Activated CD8-positive, alpha-beta memory T cell treated with anti-CD3 and anti-CD28 coated beads, Interleukin-2, amount 10 ng/mL, durations not matched to agents 7 days and 5 days (primary cell): ENCODE data around the gene PAF1. TPM values are rescaled to one million over a fixed set of nuclear protein-coding genes. Genes with fewer than 3 reads are reported as not detected.

Experiments
- ATAC-seq: fragments of 150-1000 bp; cut with Tn5 transposase; one replicate; pipeline ENCODE4 v1.10.0; 2021; ENCODE audit warnings: moderate library complexity
- CTCF ChIA-PET: fragments of 350-600 bp; sonication (Branson Sonifier 250); formaldehyde crosslinking; loops from one replicate; lab custom pipeline; 2021; ENCODE audit warnings: antibody characterized with exemption; lab: Charles Lee
- DNase-seq: peaks from one replicate; pipeline ENCODE4 v3.0.0-alpha.2; 2020
- H3K27ac Mint-ChIP-seq: one replicate; pipeline ENCODE4 v1.8.0; 2021; ENCODE audit warnings: mild to moderate bottlenecking, mixed read lengths
- H3K27me3 Mint-ChIP-seq: one replicate; pipeline ENCODE4 v1.8.0; 2021; ENCODE audit warnings: mixed read lengths
- H3K36me3 Mint-ChIP-seq: one replicate; pipeline ENCODE4 v1.8.0; 2021; ENCODE audit warnings: mild to moderate bottlenecking, mixed read lengths
- H3K4me1 Mint-ChIP-seq: one replicate; pipeline ENCODE4 v1.8.0; 2021; ENCODE audit warnings: mixed read lengths
- H3K4me3 Mint-ChIP-seq: one replicate; pipeline ENCODE4 v1.8.0; 2021; ENCODE audit warnings: mild to moderate bottlenecking, moderate library complexity, mixed read lengths
- H3K9me3 Mint-ChIP-seq: one replicate; pipeline ENCODE4 v1.8.0; 2022; ENCODE audit warnings: low read depth, mixed read lengths
- total RNA-seq, 2 experiments: library from RNA; stranded (reverse); gene quantifications; one replicate each; pipeline ENCODE4 v1.2.3, GENCODE V29; 2021

PAF1 gene
- total RNA-seq, 2 experiments from 2014 or later: 48.9 to 53.8 TPM

- ATAC-seq (no peak), DNase-seq (no peak)
- peaks cover 27% of the 10 kb centered on the region for H3K36me3 Mint-ChIP-seq
- no peaks in the 10 kb centered on the region for H3K9me3 Mint-ChIP-seq
- H3K4me3 Mint-ChIP-seq: peak overlapping the region; percentile 84
- CTCF ChIA-PET: interaction anchor here (1.3 to 4.5 kb wide), 3 partner anchors 9 to 68 kb away, joined by 3 to 76 read pairs (median 13); partner anchors contain the start of genes MED29 and PAF1
- H3K4me1 Mint-ChIP-seq: peaks cover 54% of the 10 kb centered on the region
- peak overlapping the region; percentile 98 for H3K27ac Mint-ChIP-seq
- no peaks in the 10 kb centered on the region for H3K27me3 Mint-ChIP-seq
Observed at GRCh38 chr19:39407410-39407659, 16.4 kb upstream of the PAF1 start.

GRCh38 chr19:39406656-39407409 lies 15.9 kb upstream of the PAF1 start, which contains the start of gene ZFP36:
Gene ZFP36 (plus strand): TSS chr19:39406847. CDS start chr19:39406905, 58 bp downstream.
- Mint-ChIP-seq H3K4me3 (peak within 1 kb of the TSS; percentile 84), H3K27ac (peak within 1 kb of the TSS; percentile 98), H3K4me1 (peaks cover 56% of the 10 kb centered on the region), H3K27me3 (no peaks in the 10 kb centered on the region), H3K36me3 (peaks cover 27% of the 10 kb centered on the region), H3K9me3 (no peaks in the 10 kb centered on the region)
- peak; percentile 35 for ATAC-seq
- DNase-seq: peak; percentile 92
- CTCF ChIA-PET: interaction anchor here (1.3 to 4.5 kb wide), 3 partner anchors 9 to 67 kb away, joined by 3 to 76 read pairs (median 13); partner anchors contain the start of genes MED29 and PAF1

- Mint-ChIP-seq H3K36me3 (peaks cover 25% of the 10 kb centered on the region), H3K4me1 (peaks cover 57% of the 10 kb centered on the region), H3K27ac (peak overlapping the region; percentile 89), H3K9me3 (no peaks in the 10 kb centered on the region), H3K27me3 (no peaks in the 10 kb centered on the region), H3K4me3 (peak overlapping the region; percentile 84)
- CTCF ChIA-PET: interaction anchor here (4.5 kb wide), 1 partner anchor 8 kb away, joined by 76 read pairs; no protein-coding TSS in a partner anchor
- DNase-seq (peak; percentile 93), ATAC-seq (peak; percentile 6)
Observed at GRCh38 chr19:39405958-39406655, 15.2 kb upstream of the PAF1 start.

- peaks cover 22% of the 10 kb centered on the region for H3K36me3 Mint-ChIP-seq
- no peak for ATAC-seq
Observed at GRCh38 chr19:39405261-39405957, 14.5 kb upstream of the PAF1 start.

GRCh38 chr19:39403331-39404312 lies 12.7 kb upstream of the PAF1 start:
- ATAC-seq (peak; percentile 24), DNase-seq (peak; percentile 96)
- Mint-ChIP-seq H3K27ac (peak overlapping the region; percentile 95), H3K4me1 (peaks cover 66% of the 10 kb centered on the region), H3K27me3 (no peaks in the 10 kb centered on the region), H3K4me3 (peak overlapping the region; percentile 60), H3K36me3 (peaks cover 23% of the 10 kb centered on the region), H3K9me3 (no peaks in the 10 kb centered on the region)
- CTCF ChIA-PET: interaction anchor here (1.5 to 4.0 kb wide), 3 partner anchors 8 to 192 kb away, joined by 3 to 46 read pairs (median 4); partner anchors contain the start of gene PLEKHG2

More at GRCh38 chr19:39405261-39405957, 14.5 kb upstream of the PAF1 start:
- Mint-ChIP-seq H3K9me3 (no peaks in the 10 kb centered on the region), H3K4me1 (peaks cover 56% of the 10 kb centered on the region), H3K27ac (peak overlapping the region; percentile 89), H3K4me3 (no peak overlapping the region), H3K27me3 (no peaks in the 10 kb centered on the region)
- DNase-seq: no peak
- CTCF ChIA-PET: interaction anchor here (0.9 to 4.5 kb wide), 4 partner anchors 7 to 194 kb away, joined by 3 to 76 read pairs (median 4); partner anchors contain the start of genes MED29 and PAF1

- Mint-ChIP-seq H3K4me3 (peak overlapping the region; percentile 60), H3K4me1 (peaks cover 75% of the 10 kb centered on the region), H3K27me3 (no peaks in the 10 kb centered on the region), H3K9me3 (no peaks in the 10 kb centered on the region), H3K27ac (peak overlapping the region; percentile 95), H3K36me3 (peaks cover 14% of the 10 kb centered on the region)
- ATAC-seq: peak; percentile 5
- CTCF ChIA-PET: interaction anchor here (1.2 to 4.0 kb wide), 3 partner anchors 9 to 43 kb away, joined by 3 to 46 read pairs (median 17); partner anchors contain the start of genes MED29, PAF1, PLEKHG2 and SUPT5H
- peak; percentile 92 for DNase-seq
Observed at GRCh38 chr19:39402346-39403300, 11.7 kb upstream of the PAF1 start.

GRCh38 chr19:39401549-39402345 lies 10.8 kb upstream of the PAF1 start:
- peaks cover 8% of the 10 kb centered on the region for H3K36me3 Mint-ChIP-seq
- H3K27me3 Mint-ChIP-seq: no peaks in the 10 kb centered on the region
- CTCF ChIA-PET: interaction anchor here (0.6 to 4.0 kb wide), 8 partner anchors 10 to 102 kb away, joined by 3 to 46 read pairs (median 3); partner anchors contain the start of genes GMFG, MED29, PAF1 and PLEKHG2
- peak overlapping the region; percentile 60 for H3K4me3 Mint-ChIP-seq
- ATAC-seq (peak; percentile 59), DNase-seq (peak; percentile 95)
- H3K27ac Mint-ChIP-seq: peak overlapping the region; percentile 95
- H3K9me3 Mint-ChIP-seq: no peaks in the 10 kb centered on the region
- peaks cover 82% of the 10 kb centered on the region for H3K4me1 Mint-ChIP-seq

- Mint-ChIP-seq H3K4me1 (peaks cover 79% of the 10 kb centered on the region), H3K27me3 (no peaks in the 10 kb centered on the region), H3K4me3 (peak overlapping the region; percentile 60), H3K27ac (peak overlapping the region; percentile 95), H3K36me3 (peaks cover 8% of the 10 kb centered on the region), H3K9me3 (no peaks in the 10 kb centered on the region)
- DNase-seq: no peak
- CTCF ChIA-PET: interaction anchor here (0.5 to 5.3 kb wide), 10 partner anchors 7 to 113 kb away, joined by 3 to 76 read pairs (median 3); partner anchors contain the start of genes GMFG, MED29, PAF1 and PLEKHG2
- peak; percentile 13 for ATAC-seq
Observed at GRCh38 chr19:39401070-39401548, 10.2 kb upstream of the PAF1 start.

- Mint-ChIP-seq H3K4me1 (peaks cover 71% of the 10 kb centered on the region), H3K27ac (peak overlapping the region; percentile 77), H3K9me3 (no peaks in the 10 kb centered on the region), H3K4me3 (no peak overlapping the region), H3K27me3 (no peaks in the 10 kb centered on the region), H3K36me3 (peaks cover 15% of the 10 kb centered on the region)
- CTCF ChIA-PET: interaction anchor here (1.2 to 5.7 kb wide), 5 partner anchors 8 to 14 kb away, joined by 3 to 152 read pairs (median 46); partner anchors contain the start of genes MED29, PAF1, PLEKHG2 and ZFP36
- ATAC-seq: no peak
- no peak for DNase-seq
Observed at GRCh38 chr19:39400061-39400460, 9.2 kb upstream of the PAF1 start.

- peak; percentile 40 for DNase-seq
- no peak for ATAC-seq
- H3K27ac Mint-ChIP-seq: peak overlapping the region; percentile 77
- no peak overlapping the region for H3K4me3 Mint-ChIP-seq
- no peaks in the 10 kb centered on the region for H3K9me3 Mint-ChIP-seq
- H3K27me3 Mint-ChIP-seq: no peaks in the 10 kb centered on the region
- peaks cover 17% of the 10 kb centered on the region for H3K36me3 Mint-ChIP-seq
- H3K4me1 Mint-ChIP-seq: peaks cover 67% of the 10 kb centered on the region
- CTCF ChIA-PET: interaction anchor here (1.4 to 5.7 kb wide), 5 partner anchors 8 to 64 kb away, joined by 3 to 152 read pairs (median 17); partner anchors contain the start of genes GMFG, MED29, PAF1 and PLEKHG2
Observed at GRCh38 chr19:39399668-39400050, 8.8 kb upstream of the PAF1 start.
